Colonic mucosa (tissue), 4 donors: Measurements from ENCODE around the gene TAF1D. TPM values are rescaled to one million over a fixed set of nuclear protein-coding genes. Genes with fewer than 3 reads are reported as not detected.

Source experiments
- DNase-seq: peaks from one replicate; pipeline ENCODE4 v3.0.0-alpha.2; 2020
- H3K27ac ChIP-seq: fragments of 200-600 bp; one replicate; pipeline ENCODE4 v1.8.0; 2021
- H3K27me3 ChIP-seq: fragments of 200-600 bp; one replicate; pipeline ENCODE4 v1.8.0; 2021
- H3K36me3 ChIP-seq: fragments of 200-600 bp; one replicate; pipeline ENCODE4 v1.8.0; 2021
- H3K4me1 ChIP-seq: fragments of 200-600 bp; one replicate; pipeline ENCODE4 v1.8.0; 2021; ENCODE audit warnings: mild to moderate bottlenecking
- H3K4me3 ChIP-seq: fragments of 200-600 bp; one replicate; pipeline ENCODE4 v1.8.0; 2021
- H3K9ac ChIP-seq, 2 donors: one replicate each; pipeline ENCODE4 v1.7.0; 2013; ENCODE audit warnings: control low read depth in 2 of 2, low read depth in 2 of 2, low read length in 2 of 2
- H3K9me3 ChIP-seq: fragments of 200-600 bp; one replicate; pipeline ENCODE4 v1.8.0; 2021
- CTCF ChIP-seq: fragments of 200-600 bp; IDR thresholded peaks from one replicate; pipeline ENCODE4 v1.8.0; 2022; ENCODE audit warnings: antibody characterized with exemption, mild to moderate bottlenecking
- intact Hi-C: fragments of 100-400 bp; cut with DNase I; formaldehyde crosslinking; loops from one replicate; pipeline ENCODE4 v1.14.1; 2022
- total RNA-seq, 2 donors: library from RNA; stranded (reverse); fragmentation: NEBNext Ultra II Directional in 1 of 2; extraction: Animal tissue kit (Norgen Biotek cat#: 25700) in 1 of 2; gene quantifications; one replicate each; pipeline ENCODE4 v1.2.1, GENCODE V29; 2021
- donor health status: healthy.
- donor health status: DM: no; HTN: no; CAD: no.
- donor health status: DM: no; HTN: no; CAD: no.

TAF1D gene
- total RNA-seq, 2 donors from 2014 or later: 73.7 to 100 TPM

GRCh38 chr11:93757301-93757700 is 16.0 kb upstream of the TAF1D start:
- no peaks in the 10 kb centered on the region for H3K27me3 ChIP-seq
- H3K4me3 ChIP-seq: no peak overlapping the region
- no peaks in the 10 kb centered on the region for H3K4me1 ChIP-seq
- intact Hi-C loops: no loop called here
- no peak for TF ChIP-seq CTCF
- no peak overlapping the region for H3K9ac ChIP-seq
- peaks cover 10% of the 10 kb centered on the region for H3K36me3 ChIP-seq
- H3K9me3 ChIP-seq: no peaks in the 10 kb centered on the region
- DNase-seq: no peak
- no peak overlapping the region for H3K27ac ChIP-seq

- no peaks in the 10 kb centered on the region for H3K27me3 ChIP-seq
- peaks cover 10% of the 10 kb centered on the region for H3K36me3 ChIP-seq
- no peak overlapping the region for H3K4me3 ChIP-seq
- H3K27ac ChIP-seq: no peak overlapping the region
- H3K4me1 ChIP-seq: no peaks in the 10 kb centered on the region
- no peak overlapping the region for H3K9ac ChIP-seq
- no peak for TF ChIP-seq CTCF
- DNase-seq: no peak
- intact Hi-C loops: no loop called here
- H3K9me3 ChIP-seq: no peaks in the 10 kb centered on the region
These were observed 15.5 kb upstream of the TAF1D start for GRCh38 chr11:93756748-93757147.

GRCh38 chr11:93753241-93753640 is 11.9 kb upstream of the TAF1D start:
- H3K36me3 ChIP-seq: peaks cover 2% of the 10 kb centered on the region
- no peak for DNase-seq
- no peak overlapping the region for H3K4me3 ChIP-seq
- intact Hi-C loops: no loop called here
- no peaks in the 10 kb centered on the region for H3K4me1 ChIP-seq
- H3K9ac ChIP-seq: no peak overlapping the region
- H3K9me3 ChIP-seq: no peaks in the 10 kb centered on the region
- H3K27ac ChIP-seq: no peak overlapping the region
- no peak for TF ChIP-seq CTCF
- H3K27me3 ChIP-seq: no peaks in the 10 kb centered on the region

GRCh38 chr11:93751001-93751400 is 9.7 kb upstream of the TAF1D start:
- H3K36me3 ChIP-seq: no peaks in the 10 kb centered on the region

GRCh38 chr11:93747122-93747521 is 5.8 kb upstream of the TAF1D start:
- Histone ChIP-seq H3K27me3 (no peaks in the 10 kb centered on the region), H3K9me3 (no peaks in the 10 kb centered on the region), H3K4me1 (no peaks in the 10 kb centered on the region), H3K36me3 (no peaks in the 10 kb centered on the region), H3K27ac (no peak overlapping the region), H3K9ac (no peak overlapping the region), H3K4me3 (no peak overlapping the region)
- DNase-seq: no peak
- TF ChIP-seq CTCF: no peak
- intact Hi-C loops: loop anchor here (5.0 kb wide), 1 partner anchor 35 kb away; the partner anchor contains the start of gene MED17

More at GRCh38 chr11:93751001-93751400, 9.7 kb upstream of the TAF1D start:
- DNase-seq: no peak
- no peak overlapping the region for H3K27ac ChIP-seq
- TF ChIP-seq CTCF: no peak
- no peaks in the 10 kb centered on the region for H3K27me3 ChIP-seq
- no peaks in the 10 kb centered on the region for H3K9me3 ChIP-seq
- H3K4me3 ChIP-seq: no peak overlapping the region
- intact Hi-C loops: no loop called here
- H3K4me1 ChIP-seq: no peaks in the 10 kb centered on the region
- no peak overlapping the region for H3K9ac ChIP-seq
